Activated CD4-positive, alpha-beta T cell treated with anti-CD3 and anti-CD28 coated beads for 36 hours (primary cell): ENCODE results near the gene ZNF784. TPM values are rescaled to one million over a fixed set of nuclear protein-coding genes. Genes with fewer than 3 reads are reported as not detected.

Experiments
- ATAC-seq: fragments of 200-7000 bp; cut with Tn5 transposase; one replicate; pipeline ENCODE4 v1.10.0; 2021; ENCODE audit warnings: mild to moderate bottlenecking, moderate library complexity
- CTCF ChIA-PET: fragments of 350-600 bp; sonication (Branson Sonifier 250); formaldehyde crosslinking; loops from one replicate; lab custom pipeline; 2021; ENCODE audit warnings: antibody characterized with exemption; lab: Charles Lee
- POLR2A ChIA-PET: fragments of 350-600 bp; sonication (Branson Sonifier 250); formaldehyde crosslinking; loops from one replicate; lab custom pipeline; 2021; ENCODE audit warnings: antibody characterized with exemption, inconsistent platforms; lab: Charles Lee
- DNase-seq: peaks from one replicate; pipeline ENCODE4 v3.0.0-alpha.2; 2020
- H3K27ac Mint-ChIP-seq: one replicate; pipeline ENCODE4 v1.8.0; 2021; ENCODE audit warnings: mixed read lengths
- H3K27me3 Mint-ChIP-seq: one replicate; pipeline ENCODE4 v1.8.0; 2021; ENCODE audit warnings: mixed read lengths
- H3K36me3 Mint-ChIP-seq: one replicate; pipeline ENCODE4 v1.8.0; 2021; ENCODE audit warnings: low read depth, mixed read lengths
- H3K4me1 Mint-ChIP-seq: one replicate; pipeline ENCODE4 v1.8.0; 2021; ENCODE audit warnings: mixed read lengths
- H3K4me3 Mint-ChIP-seq: one replicate; pipeline ENCODE4 v1.8.0; 2021; ENCODE audit warnings: mild to moderate bottlenecking, moderate library complexity, mixed read lengths
- H3K9me3 Mint-ChIP-seq: one replicate; pipeline ENCODE4 v1.8.0; 2021; ENCODE audit warnings: low read depth, mixed read lengths
- intact Hi-C, 2 experiments: fragments of 100-400 bp; cut with DNase I in 1 of 2; cut with micrococcal nuclease in 1 of 2; formaldehyde crosslinking; loops; one replicate each; pipeline versions ENCODE4 v1.14.2 to v1.15.1; 2022 to 2024; cut with DNase I, micrococcal nuclease
- total RNA-seq, 2 experiments: library from RNA; stranded (reverse); gene quantifications; one replicate each; pipeline ENCODE4 v1.2.3, GENCODE V29; 2021

ZNF784 gene
- total RNA-seq, 2 experiments from 2014 or later, result 3.2 to 4.3 TPM

DNA sequence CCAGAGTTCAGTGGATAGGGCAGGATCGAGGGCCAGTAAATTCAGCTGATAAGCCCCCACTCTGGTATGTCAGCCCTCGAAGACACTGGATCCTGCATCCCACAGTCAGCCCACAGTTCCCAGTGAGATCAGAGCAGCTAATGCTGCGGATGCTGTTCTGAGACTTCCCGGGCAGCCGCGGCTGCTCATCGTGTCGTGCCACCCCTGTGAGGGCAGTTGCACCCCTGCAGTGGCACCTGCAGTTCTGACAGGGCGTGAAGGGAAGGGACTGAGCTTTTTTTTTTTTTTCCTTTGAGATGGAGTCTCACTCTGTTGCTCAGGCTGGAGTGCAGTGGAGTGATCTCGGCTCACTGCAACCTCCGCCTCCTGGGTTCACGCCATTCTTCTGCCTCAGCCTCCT lies 43.1 kb upstream of the ZNF784 start:
- ChIA-PET POLR2A (interaction anchor here (0.8 to 2.5 kb wide), 2 partner anchors 10 to 11 kb away, joined by 5 to 8 read pairs; no protein-coding TSS in a partner anchor), CTCF (no interaction called here)
- Mint-ChIP-seq H3K27me3 (no peaks in the 10 kb centered on the region), H3K27ac (no peak overlapping the region), H3K36me3 (peaks cover 64% of the 10 kb centered on the region), H3K4me3 (no peak overlapping the region), H3K9me3 (no peaks in the 10 kb centered on the region), H3K4me1 (peaks cover 20% of the 10 kb centered on the region)
- no peak for ATAC-seq
- intact Hi-C loops, result no loop called here
- no peak for DNase-seq

DNA sequence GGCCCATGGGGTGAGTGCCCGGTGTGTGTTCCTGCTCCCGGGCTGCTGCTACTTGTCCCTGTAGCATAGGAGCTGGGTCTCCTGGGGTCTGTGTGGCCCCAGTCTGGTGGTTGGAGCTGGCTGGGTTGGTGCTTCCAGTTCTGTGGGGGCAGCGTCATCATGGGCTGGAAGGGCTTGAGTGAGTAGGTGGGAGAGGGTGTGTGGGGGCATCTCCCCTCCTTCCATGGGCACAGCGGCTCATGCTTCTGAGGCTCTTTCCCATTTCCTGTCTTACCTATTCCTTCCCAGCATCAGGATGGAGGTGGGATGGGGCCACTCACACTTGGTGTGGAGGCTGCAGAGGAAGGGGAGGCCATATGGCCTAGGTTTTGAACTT lies 42.6 kb upstream of the ZNF784 start:
- Mint-ChIP-seq H3K9me3 (no peaks in the 10 kb centered on the region), H3K27me3 (no peaks in the 10 kb centered on the region), H3K36me3 (peaks cover 61% of the 10 kb centered on the region), H3K27ac (no peak overlapping the region), H3K4me3 (no peak overlapping the region), H3K4me1 (peaks cover 19% of the 10 kb centered on the region)
- intact Hi-C loops, result no loop called here
- ChIA-PET POLR2A (interaction anchor here (0.8 kb wide), 1 partner anchor 10 kb away, joined by 5 read pairs; no protein-coding TSS in a partner anchor), CTCF (no interaction called here)
- no peak for ATAC-seq
- DNase-seq, result no peak

DNA sequence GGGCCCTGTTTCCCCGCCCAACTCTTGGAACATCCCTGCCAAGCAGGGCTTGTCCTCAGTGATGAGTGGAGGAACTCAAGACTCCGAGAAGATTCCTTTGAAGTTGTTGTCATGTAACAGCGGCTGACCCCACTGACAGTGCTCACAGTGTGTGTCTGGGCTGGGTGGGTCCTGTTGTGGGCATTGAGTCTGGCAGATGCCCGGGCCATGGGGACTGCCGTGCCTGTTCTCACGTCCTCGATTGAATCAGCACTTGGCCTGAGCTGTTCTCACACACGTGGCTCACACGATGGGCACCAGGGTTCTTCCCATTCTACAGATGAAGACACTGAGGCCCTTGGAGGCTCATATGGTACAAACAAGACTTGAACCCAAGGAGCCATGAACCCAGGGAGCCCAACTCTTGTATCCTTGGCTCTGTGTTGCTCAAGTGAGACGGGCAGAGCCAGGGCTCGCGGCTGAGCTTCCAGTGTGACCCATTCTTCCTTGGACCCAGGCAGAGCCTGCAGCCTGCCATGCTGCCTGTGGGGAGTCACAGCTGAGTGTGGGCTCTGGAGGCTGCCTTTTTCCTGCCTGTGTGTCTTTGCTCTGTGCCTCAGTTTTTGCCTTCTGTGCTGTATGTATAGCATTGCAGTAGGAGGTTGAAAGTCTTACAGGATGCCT lies 42.1 kb upstream of the ZNF784 start:
- POLR2A ChIA-PET, result interaction anchor here (0.8 kb wide), 2 partner anchors 9 to 10 kb away, joined by 3 to 5 read pairs; no protein-coding TSS in a partner anchor
- H3K4me3 Mint-ChIP-seq, result no peak overlapping the region
- ATAC-seq (no peak), DNase-seq (no peak)
- intact Hi-C loops, result no loop called here
- H3K9me3 Mint-ChIP-seq, result no peaks in the 10 kb centered on the region
- H3K27ac Mint-ChIP-seq, result no peak overlapping the region
- H3K27me3 Mint-ChIP-seq, result no peaks in the 10 kb centered on the region
- CTCF ChIA-PET, result no interaction called here
- H3K4me1 Mint-ChIP-seq, result peaks cover 20% of the 10 kb centered on the region
- peaks cover 65% of the 10 kb centered on the region for H3K36me3 Mint-ChIP-seq

DNA sequence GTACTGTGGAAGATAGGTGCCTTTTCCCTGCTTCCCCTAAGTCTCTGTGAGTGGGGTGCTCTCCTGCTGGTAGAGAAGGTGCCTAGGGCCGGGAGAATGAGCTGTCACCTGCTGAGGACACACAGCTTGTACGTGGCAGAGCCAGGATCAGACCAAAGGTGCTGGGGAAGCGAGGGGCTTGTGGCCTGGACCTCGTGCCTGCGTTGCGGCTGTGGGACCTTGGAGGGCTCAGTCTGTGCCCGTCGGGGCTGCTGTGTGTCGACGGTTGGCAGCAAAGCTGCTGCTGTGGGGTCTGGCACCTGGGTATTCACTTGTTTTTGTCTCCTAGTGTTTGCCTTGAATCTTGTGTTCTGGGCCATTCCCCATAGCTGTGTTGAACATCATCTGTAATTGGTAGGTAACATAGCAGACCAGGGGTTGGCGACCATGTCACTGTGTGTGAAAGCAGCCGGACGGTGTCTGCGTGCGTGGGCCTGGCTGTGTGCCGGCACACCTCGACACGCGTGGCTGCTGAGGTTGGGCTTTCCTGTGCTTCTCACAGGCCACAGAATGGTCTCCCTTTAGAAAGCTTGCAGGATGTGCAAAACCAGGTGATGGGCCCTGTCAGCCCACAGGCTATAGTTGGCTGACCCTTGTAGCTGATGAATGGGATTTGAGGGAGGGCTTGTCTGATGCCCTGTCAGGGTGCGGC lies 39.6 kb upstream of the ZNF784 start:
- Mint-ChIP-seq H3K9me3 (no peaks in the 10 kb centered on the region), H3K4me1 (peaks cover 17% of the 10 kb centered on the region), H3K4me3 (no peak overlapping the region), H3K27me3 (no peaks in the 10 kb centered on the region), H3K27ac (peak overlapping the region; percentile 26), H3K36me3 (peaks cover 57% of the 10 kb centered on the region)
- intact Hi-C loops, result no loop called here
- ChIA-PET CTCF (interaction anchor here (1.5 kb wide), 1 partner anchor 9 kb away, joined by 5 read pairs; the partner anchor contains the start of gene U2AF2), POLR2A (no interaction called here)
- DNase-seq, result no peak
- no peak for ATAC-seq

DNA sequence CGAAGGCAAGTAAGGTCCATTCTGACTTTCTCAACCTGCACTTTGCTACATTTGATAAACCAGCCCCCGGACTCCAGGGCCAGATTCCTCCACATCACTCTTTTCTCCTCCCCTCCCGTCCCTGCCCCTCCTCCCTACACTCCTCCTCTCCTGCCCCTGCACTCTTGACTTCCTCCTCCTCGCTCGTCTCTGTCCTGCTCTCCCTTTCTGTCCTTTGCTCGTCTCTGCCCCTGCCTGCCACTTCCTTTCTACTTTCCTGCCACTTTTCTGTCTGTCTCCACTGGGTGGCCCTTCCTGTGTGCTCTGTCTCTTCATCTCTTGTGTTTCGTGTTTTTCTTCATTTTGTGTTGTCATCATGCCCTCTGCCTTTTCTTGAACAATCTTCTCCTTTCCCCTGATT lies 37.5 kb upstream of the ZNF784 start:
- DNase-seq, result no peak
- Mint-ChIP-seq H3K4me3 (no peak overlapping the region), H3K4me1 (peaks cover 36% of the 10 kb centered on the region), H3K36me3 (peaks cover 59% of the 10 kb centered on the region), H3K27me3 (no peaks in the 10 kb centered on the region), H3K9me3 (no peaks in the 10 kb centered on the region), H3K27ac (peak overlapping the region; percentile 21)
- ChIA-PET CTCF (no interaction called here), POLR2A (no interaction called here)
- no peak for ATAC-seq
- intact Hi-C loops, result no loop called here

DNA sequence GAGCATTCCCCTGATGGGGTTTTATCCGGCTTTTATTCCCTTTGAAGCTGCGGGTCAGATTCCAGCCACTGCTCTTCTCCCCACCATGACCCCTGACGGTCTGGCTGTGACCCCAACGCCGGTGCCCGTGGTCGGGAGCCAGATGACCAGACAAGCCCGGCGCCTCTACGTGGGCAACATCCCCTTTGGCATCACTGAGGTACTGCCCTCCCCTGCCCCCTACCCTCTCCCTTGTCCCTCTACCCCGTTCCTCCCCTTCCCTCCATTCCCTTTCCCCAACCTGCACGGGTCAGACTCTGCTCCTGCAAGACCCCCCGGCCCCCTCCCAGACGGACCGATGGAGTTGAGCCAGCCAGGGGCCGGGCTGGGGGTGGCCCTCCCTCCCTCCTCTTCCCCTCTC lies 36.6 kb upstream of the ZNF784 start:
- POLR2A ChIA-PET, result no interaction called here
- H3K27ac Mint-ChIP-seq, result no peak overlapping the region

DNA sequence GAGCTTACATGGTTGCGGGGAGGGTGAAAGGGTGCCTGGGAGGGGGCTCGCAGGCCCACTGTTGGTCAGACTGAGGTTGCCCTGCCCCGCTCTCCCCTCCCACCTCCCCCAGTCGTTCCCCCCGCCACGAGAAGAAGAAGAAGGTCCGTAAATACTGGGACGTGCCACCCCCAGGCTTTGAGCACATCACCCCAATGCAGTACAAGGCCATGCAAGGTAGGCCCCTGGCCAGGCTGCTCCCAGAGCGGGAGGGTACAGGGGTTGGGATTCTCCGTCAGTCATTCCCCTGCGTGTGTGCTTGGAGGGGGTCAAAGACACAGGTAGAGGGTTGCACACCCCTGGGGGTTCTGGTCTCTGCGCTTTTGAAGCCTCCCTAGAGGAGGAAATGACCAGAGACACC lies 36.0 kb upstream of the ZNF784 start:
- peaks cover 67% of the 10 kb centered on the region for H3K36me3 Mint-ChIP-seq
- CTCF ChIA-PET, result interaction anchor here (1.7 kb wide), 1 partner anchor 11 kb away, joined by 5 read pairs; no protein-coding TSS in a partner anchor
- H3K9me3 Mint-ChIP-seq, result no peaks in the 10 kb centered on the region
- H3K27me3 Mint-ChIP-seq, result no peaks in the 10 kb centered on the region
- DNase-seq, result no peak
- peaks cover 36% of the 10 kb centered on the region for H3K4me1 Mint-ChIP-seq
- intact Hi-C loops, result no loop called here
- no peak overlapping the region for H3K27ac Mint-ChIP-seq
- ATAC-seq, result no peak
- no peak overlapping the region for H3K4me3 Mint-ChIP-seq
- POLR2A ChIA-PET, result no interaction called here

More for the DNA sequence above, 36.6 kb upstream of the ZNF784 start:
- Mint-ChIP-seq H3K36me3 (peaks cover 64% of the 10 kb centered on the region), H3K4me3 (no peak overlapping the region), H3K4me1 (peaks cover 36% of the 10 kb centered on the region), H3K27me3 (no peaks in the 10 kb centered on the region), H3K9me3 (no peaks in the 10 kb centered on the region)
- CTCF ChIA-PET, result no interaction called here
- ATAC-seq, result no peak
- intact Hi-C loops, result no loop called here
- no peak for DNase-seq

DNA sequence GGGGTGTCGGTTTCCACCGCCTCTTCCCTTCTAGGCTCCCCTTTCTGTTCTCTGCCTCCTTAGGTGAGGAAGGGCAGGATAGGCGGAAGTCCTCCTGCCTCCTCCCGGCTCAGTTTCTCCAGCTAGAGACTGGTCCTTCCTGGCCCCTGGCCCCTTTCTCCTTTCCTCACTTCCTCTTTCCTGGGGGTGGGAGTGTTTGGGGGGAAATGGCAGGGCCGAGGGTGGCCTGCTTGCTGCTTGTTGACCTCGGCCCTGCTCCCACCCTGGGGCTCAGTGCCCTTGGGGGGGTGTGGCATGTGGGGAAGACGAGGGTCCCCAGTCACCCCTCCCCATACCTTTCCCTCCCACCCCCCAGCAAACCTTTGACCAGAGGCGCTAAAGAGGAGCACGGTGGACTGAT lies 35.5 kb upstream of the ZNF784 start:
- H3K4me1 Mint-ChIP-seq, result peaks cover 36% of the 10 kb centered on the region
- DNase-seq (no peak), ATAC-seq (no peak)
- no peaks in the 10 kb centered on the region for H3K27me3 Mint-ChIP-seq
- H3K27ac Mint-ChIP-seq, result peak overlapping the region; percentile 47
- H3K36me3 Mint-ChIP-seq, result peaks cover 67% of the 10 kb centered on the region
- H3K4me3 Mint-ChIP-seq, result no peak overlapping the region
- ChIA-PET CTCF (interaction anchor here (1.7 kb wide), 1 partner anchor 11 kb away, joined by 5 read pairs; no protein-coding TSS in a partner anchor), POLR2A (no interaction called here)
- intact Hi-C loops, result loop anchor here in 1 of 2 experiments (10.0 kb wide), 1 partner anchor 1795 kb away; the partner anchor contains the start of gene MYADM
- no peaks in the 10 kb centered on the region for H3K9me3 Mint-ChIP-seq

DNA sequence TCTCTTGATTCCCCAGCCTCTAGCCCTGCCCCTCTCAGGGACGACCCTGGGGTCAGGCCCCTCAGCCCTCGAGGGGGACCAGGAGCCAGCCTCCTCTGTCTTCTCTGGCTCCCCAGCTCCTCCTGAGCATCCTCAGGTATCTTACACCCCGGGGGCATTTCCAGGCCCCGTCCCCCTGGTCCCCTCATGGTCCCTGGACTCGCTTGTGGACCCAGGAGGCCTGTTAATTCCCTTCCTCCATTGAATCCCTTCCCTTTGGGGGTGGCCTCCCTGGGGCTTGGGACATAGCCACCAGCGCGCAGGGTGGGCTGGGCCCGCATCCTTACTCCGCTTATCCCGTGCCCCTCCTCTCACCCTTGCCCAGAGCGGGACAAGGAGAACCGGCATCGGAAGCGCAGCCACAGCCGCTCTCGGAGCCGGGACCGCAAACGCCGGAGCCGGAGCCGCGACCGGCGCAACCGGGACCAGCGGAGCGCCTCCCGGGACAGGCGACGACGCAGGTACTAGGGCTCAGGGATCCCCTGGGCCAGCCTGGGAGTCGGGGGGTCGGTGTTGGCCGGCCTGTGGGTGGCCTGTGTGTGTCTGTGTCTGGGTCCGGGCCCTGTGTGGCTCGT lies 34.6 kb upstream of the ZNF784 start:
- no peak for ATAC-seq
- CTCF ChIA-PET, result interaction anchor here (1.7 kb wide), 1 partner anchor 12 kb away, joined by 5 read pairs; no protein-coding TSS in a partner anchor
- peaks cover 36% of the 10 kb centered on the region for H3K4me1 Mint-ChIP-seq
- no peak for DNase-seq
- no peak overlapping the region for H3K27ac Mint-ChIP-seq
- no peak overlapping the region for H3K4me3 Mint-ChIP-seq
- POLR2A ChIA-PET, result no interaction called here
- H3K27me3 Mint-ChIP-seq, result no peaks in the 10 kb centered on the region
- intact Hi-C loops, result loop anchor here in 1 of 2 experiments (10.0 kb wide), 1 partner anchor 1794 kb away; the partner anchor contains the start of gene MYADM
- no peaks in the 10 kb centered on the region for H3K9me3 Mint-ChIP-seq
- H3K36me3 Mint-ChIP-seq, result peaks cover 60% of the 10 kb centered on the region

DNA sequence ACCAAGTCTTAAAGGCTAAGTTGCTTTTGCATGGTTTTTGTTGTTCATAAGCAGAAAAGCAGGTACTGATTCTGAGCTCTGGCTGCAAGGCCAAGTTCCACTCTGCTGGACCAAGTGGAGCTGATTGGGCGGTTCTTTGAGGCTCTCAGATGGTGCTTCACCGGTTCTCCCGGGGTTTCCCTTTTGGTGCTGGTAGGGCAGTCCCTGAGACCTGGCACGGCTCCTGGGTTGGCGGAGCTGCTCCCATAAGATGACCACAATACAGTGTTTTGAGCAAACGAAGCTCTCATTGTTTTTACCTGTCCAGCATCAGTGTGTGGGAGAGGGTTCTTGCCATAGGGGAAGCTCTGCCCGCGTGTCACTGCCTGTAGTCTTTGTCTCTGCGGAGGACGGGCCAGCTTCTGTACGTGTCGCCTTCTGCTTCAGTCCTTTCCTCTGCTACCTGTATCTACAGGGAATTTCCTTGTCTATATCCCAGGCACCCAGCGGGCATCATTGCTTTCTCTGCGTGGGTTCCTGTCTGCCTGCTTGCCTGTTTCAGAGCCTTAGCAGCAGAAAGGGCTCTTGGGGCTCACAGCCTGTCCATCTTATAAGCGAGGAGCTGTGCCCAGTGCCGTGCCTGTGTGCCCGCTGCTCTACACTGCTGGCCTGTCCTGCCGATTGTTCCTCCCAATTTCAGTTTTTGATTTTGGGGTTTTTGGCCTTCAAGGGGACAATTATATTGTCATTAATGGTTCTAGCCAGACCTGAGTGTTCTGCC lies 32.8 kb upstream of the ZNF784 start:
- peak overlapping the region; percentile 92 for H3K27ac Mint-ChIP-seq
- no peak for ATAC-seq
- no peaks in the 10 kb centered on the region for H3K9me3 Mint-ChIP-seq
- H3K4me1 Mint-ChIP-seq, result peaks cover 31% of the 10 kb centered on the region
- peak; percentile 52 for DNase-seq
- H3K36me3 Mint-ChIP-seq, result peaks cover 46% of the 10 kb centered on the region
- no peaks in the 10 kb centered on the region for H3K27me3 Mint-ChIP-seq
- intact Hi-C loops, result loop anchor here (2.0 to 10.0 kb wide), 2 partner anchors 14 to 1792 kb away; partner anchors contain the start of gene MYADM (in 1 of the 2)
- H3K4me3 Mint-ChIP-seq, result peak overlapping the region; percentile 86
- POLR2A ChIA-PET, result interaction anchor here (0.8 to 1.6 kb wide), 9 partner anchors 9 to 1208 kb away, joined by 3 to 14 read pairs (median 4); partner anchors contain the start of genes LENG8 and ZNF784
- CTCF ChIA-PET, result interaction anchor here (0.6 to 2.5 kb wide), 8 partner anchors 9 to 51 kb away, joined by 3 to 19 read pairs (median 4); partner anchors contain the start of genes CCDC106 and ZNF865
